Bronchial epithelial cell (primary cell): ENCODE measurements around the gene MCRIP2. TPM values are rescaled to one million over a fixed set of nuclear protein-coding genes. Genes with fewer than 3 reads are reported as not detected.

Experiments used
- DNase-seq: peaks from one replicate; pipeline ENCODE4 v3.0.0-alpha.2; 2010; ENCODE audit warnings: low read depth
- FAIRE-seq: peaks from 2 replicates; lab custom pipeline; 2011; peaks lifted over from hg19 to GRCh38; lab: Jason Lieb, UNC
- H3K27me3 ChIP-seq: 2 replicates; pipeline ENCODE4 v1.5.1; 2011; ENCODE audit warnings: low read length; ENCODE audit not compliant: control insufficient read depth, insufficient read depth
- H3K36me3 ChIP-seq: 2 replicates; pipeline ENCODE4 v1.5.1; 2011; ENCODE audit warnings: low read length; ENCODE audit not compliant: control insufficient read depth, insufficient read depth
- H3K4me3 ChIP-seq: 2 replicates; pipeline ENCODE4 v1.5.1; 2011; ENCODE audit warnings: mild to moderate bottlenecking, low read depth, low read length, control low read depth
- CTCF ChIP-seq: IDR thresholded peaks from 2 replicates; pipeline ENCODE4 v1.5.1; 2011; ENCODE audit warnings: mild to moderate bottlenecking, moderate library complexity, low read length, control low read depth, inconsistent platforms; ENCODE audit not compliant: insufficient read depth, severe bottlenecking
- total RNA-seq: library from RNA; depleted of rRNA; stranded (reverse); fragments of >200 nt; gene quantifications from 2 replicates; pipeline ENCODE4 v1.2.1, GENCODE V29; 2014

The MCRIP2 gene
- total RNA-seq, 1 donor from 2014 or later: 45.0 TPM

DNA sequence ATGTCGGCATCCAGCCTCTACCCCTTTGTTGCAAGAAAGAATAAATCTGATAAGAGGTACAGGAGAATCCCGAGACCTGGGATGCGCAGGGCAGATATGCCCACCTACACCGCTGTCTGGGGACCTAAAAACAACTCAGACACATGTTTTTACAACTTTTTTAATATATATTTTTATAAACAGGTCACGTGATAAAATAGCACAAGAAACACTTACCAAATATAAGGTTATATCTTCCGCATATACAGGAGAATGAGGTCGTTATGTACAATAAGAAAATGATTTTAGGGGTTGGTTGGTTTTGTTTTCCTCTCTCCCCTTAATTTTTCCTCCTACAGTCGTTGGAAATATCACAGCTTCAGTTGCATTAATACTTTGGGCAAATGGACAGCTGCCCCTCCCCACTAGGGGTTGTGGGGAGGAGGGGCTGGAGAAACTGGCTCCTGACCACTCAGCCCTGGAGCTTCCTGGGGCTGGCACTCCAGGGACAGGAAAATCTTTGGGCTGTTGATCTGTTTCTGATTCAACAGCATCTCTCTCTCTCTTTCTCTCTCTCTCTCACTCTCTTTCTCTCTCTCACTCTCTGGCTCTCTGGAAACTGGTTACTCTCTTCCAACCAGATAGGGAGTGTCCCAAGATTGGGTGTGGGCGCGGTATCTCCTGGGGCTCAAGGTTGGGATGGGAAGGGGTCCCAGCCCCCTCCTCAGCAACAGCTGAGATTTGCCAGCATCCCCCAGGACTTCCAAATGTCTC lies 50.9 kb downstream of the MCRIP2 start:
- TF ChIP-seq CTCF: no peak
- Histone ChIP-seq H3K27me3 (peaks cover 3% of the 10 kb centered on the region), H3K4me3 (no peak overlapping the region), H3K36me3 (peaks cover 2% of the 10 kb centered on the region)
- FAIRE-seq (no peak), DNase-seq (no peak)

GRCh38 chr16:693364-693763 lies 51.7 kb downstream of the MCRIP2 start:
- TF ChIP-seq CTCF: no peak
- no peak for FAIRE-seq
- Histone ChIP-seq H3K36me3 (no peaks in the 10 kb centered on the region), H3K27me3 (peaks cover 3% of the 10 kb centered on the region), H3K4me3 (no peak overlapping the region)
- no peak for DNase-seq

DNA sequence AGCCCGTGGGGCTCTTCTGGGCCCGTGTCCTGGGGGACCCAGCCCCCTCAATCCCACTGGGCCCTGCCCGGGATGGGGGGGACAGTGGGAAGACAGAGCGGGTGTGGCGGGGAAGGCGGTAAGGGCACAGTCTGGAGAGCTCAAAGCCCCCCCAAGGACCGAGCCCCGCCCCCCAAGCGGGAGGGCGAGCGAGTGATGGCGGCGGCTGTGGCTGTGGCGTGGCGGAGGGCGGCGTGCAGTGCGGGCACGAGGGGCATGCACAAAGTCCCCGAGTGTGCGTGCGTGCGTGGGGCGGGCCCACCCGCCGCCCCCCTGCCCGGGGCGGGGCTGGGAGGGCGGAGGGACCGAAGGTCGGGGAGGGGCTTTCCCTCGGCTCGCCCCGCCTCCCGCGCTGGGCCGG lies 52.1 kb downstream of the MCRIP2 start:
- DNase-seq (no peak), FAIRE-seq (no peak)
- no peak overlapping the region for H3K4me3 ChIP-seq
- no peak for TF ChIP-seq CTCF
- no peaks in the 10 kb centered on the region for H3K36me3 ChIP-seq
- H3K27me3 ChIP-seq: peaks cover 3% of the 10 kb centered on the region

DNA sequence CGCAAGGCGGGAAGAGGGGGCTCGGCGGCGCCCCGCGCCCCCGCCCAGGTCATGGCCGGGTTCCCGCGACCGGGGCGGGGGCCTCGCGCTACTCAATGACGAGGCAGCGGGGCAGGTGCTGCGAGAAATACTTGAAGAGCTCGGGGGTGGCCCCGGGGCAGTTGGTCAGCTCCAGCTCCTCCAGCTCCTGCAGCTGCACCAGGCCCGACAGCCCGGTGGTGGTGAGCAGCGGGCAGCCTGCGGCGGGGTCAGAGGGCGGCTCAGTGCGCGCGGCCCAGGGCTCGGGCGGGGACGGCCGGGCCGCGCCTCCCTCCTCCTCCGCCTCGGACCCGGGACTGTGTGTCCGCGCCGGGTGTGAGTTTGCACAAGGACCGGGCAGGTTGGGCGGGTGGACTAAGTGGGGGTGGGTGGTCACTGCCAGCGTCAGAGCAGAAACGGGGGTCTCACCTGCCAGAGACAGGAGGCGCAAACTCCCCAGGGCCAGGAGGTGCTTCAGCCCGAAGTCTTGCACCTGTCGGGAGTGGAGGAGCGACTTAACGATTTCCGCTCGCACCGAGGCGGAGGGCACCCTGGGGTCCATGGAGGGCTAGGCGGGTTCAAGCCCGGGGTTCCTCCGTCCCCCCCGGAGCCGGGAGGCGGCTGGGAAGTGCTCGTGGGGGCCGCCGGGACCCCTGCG lies 52.7 kb downstream of the MCRIP2 start:
- H3K4me3 ChIP-seq: peak overlapping the region; percentile 39
- no peak for TF ChIP-seq CTCF
- FAIRE-seq (no peak), DNase-seq (no peak)
- no peaks in the 10 kb centered on the region for H3K36me3 ChIP-seq
- H3K27me3 ChIP-seq: peaks cover 3% of the 10 kb centered on the region

DNA sequence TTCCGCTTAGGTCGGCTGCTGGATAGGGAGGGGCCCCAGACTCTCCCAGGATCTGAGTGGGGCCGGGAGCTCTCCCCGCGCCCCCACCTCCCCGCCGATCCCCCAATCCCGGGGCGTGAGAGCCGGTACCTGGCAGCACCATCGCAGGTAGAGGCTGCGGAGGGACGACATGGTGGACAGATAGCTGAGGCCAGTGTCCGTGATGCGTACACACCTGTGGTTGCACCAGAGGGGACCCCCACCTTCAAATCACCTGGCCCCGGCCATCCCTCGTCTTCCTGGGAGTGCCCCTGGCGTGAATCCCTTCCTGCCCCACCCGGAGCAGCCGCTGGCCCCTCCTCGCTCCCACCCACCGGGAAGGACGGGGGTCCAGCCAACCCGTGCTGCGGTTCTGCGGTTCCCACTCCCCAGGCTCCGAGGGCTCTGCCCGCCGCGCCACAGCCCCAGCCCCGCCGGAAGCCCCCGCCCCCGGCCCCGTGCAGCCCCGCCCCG lies 53.3 kb downstream of the MCRIP2 start:
- no peak for FAIRE-seq
- Histone ChIP-seq H3K36me3 (no peaks in the 10 kb centered on the region), H3K4me3 (peak overlapping the region; percentile 39), H3K27me3 (peaks cover 3% of the 10 kb centered on the region)
- no peak for TF ChIP-seq CTCF
- DNase-seq: no peak
